Omental fat pad (tissue), 4 donors: Measurements from ENCODE around the gene HDGFL3. TPM values are rescaled to one million over a fixed set of nuclear protein-coding genes. Genes with fewer than 3 reads are reported as not detected.

Experiments used
- ATAC-seq: fragments of 150-250 bp; one replicate; pipeline ENCODE4 v1.9.1; 2016; ENCODE audit warnings: mild to moderate bottlenecking, moderate library complexity; ENCODE audit not compliant: low FRiP score
- DNase-seq: peaks from one replicate; pipeline ENCODE4 v3.0.0-alpha.2; 2019; ENCODE audit warnings: low spot score
- total RNA-seq, 4 donors: library from RNA; depleted of rRNA; stranded (reverse); fragments of >200 nt; gene quantifications; one replicate each; pipeline ENCODE4 v1.1.0, GENCODE V29; 2016
- TF ChIP-seq, protein P1 (sequence below), 3 donors: fragments of 450-650 bp; IDR thresholded peaks; one replicate each; pipeline ENCODE4 v1.5.1; 2016 to 2017; ENCODE audit warnings: antibody characterized with exemption in 3 of 3, mild to moderate bottlenecking in 3 of 3, moderate library complexity in 2 of 3

Gene HDGFL3
- total RNA-seq, 4 donors from 2014 or later = 16.0 to 40.7 (median 29.5) TPM

DNA sequence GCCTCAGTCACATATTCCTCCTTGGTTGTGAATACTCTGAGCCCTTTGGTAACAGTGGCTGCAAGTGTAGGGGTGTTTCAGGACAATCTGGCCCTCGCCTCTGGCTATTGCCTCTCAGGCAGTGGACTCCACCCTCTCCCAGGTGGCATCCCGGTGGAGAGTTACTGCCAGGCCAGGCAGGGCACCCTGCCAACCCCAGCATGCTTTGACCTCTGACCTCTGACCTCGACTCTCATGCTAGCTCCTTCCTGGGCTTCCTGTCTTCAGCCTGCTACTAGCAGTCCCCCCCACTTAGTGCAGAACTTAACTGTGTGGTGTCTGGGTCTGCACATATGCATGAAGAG is 94.7 kb downstream of the HDGFL3 start:
- ATAC-seq = no peak
- DNase-seq = no peak
- TF ChIP-seq, protein P1, sequence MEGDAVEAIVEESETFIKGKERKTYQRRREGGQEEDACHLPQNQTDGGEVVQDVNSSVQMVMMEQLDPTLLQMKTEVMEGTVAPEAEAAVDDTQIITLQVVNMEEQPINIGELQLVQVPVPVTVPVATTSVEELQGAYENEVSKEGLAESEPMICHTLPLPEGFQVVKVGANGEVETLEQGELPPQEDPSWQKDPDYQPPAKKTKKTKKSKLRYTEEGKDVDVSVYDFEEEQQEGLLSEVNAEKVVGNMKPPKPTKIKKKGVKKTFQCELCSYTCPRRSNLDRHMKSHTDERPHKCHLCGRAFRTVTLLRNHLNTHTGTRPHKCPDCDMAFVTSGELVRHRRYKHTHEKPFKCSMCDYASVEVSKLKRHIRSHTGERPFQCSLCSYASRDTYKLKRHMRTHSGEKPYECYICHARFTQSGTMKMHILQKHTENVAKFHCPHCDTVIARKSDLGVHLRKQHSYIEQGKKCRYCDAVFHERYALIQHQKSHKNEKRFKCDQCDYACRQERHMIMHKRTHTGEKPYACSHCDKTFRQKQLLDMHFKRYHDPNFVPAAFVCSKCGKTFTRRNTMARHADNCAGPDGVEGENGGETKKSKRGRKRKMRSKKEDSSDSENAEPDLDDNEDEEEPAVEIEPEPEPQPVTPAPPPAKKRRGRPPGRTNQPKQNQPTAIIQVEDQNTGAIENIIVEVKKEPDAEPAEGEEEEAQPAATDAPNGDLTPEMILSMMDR (IDR thresholded peaks at IDR 0.05) = no peak

DNA sequence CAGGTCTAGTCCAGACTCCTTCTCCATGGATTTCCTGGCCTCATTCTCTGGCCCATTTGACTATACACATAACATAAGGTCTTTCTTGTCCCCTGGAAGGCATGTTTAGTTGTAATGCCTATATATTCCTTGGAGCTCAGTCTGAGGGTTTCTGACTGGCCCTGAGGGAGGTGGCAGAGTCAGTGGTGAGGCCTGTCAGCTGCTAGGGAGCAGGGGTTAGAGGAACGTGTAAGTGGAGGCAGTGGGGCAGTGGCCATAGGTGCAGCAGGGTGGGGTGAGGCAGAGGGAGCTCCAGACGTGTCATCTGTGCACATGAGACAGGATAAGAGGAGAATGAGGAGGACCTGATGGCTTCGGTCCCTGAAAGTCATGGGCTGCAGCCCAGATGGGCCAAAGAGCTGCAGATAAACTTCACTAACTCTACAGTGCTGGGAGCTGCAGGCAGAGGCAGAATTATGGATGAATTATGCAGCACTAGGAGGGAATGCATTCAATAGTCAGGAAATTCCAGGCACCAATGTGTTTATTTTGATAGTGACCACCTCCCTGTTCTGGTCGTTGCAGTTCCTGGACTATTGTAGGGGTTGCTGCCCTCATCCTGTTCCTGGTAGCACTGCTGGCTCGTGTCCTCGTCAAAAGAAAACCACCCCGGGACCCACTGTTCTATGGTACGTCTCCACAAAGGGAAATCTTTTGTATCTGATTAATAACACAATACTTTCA is 95.2 kb downstream of the HDGFL3 start:
- TF ChIP-seq, protein P1 (IDR thresholded peaks at IDR 0.05) = no peak
- ATAC-seq = no peak
- DNase-seq = no peak

DNA sequence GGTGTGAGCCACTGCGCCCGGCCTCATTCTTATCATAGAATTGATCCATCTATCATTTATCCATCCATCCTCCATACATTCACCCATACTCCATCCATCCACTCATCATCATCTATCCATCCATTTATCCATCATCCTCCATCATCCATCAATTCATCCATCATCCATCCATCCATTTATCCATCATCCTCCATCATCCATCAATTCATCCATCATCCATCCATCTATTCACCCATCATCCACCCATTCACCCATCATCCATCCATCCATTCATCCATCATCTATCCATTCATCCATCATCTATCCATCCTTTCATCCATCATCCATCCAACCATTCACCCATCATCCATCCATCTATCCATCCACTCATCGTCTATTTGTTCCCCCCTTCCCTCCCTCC is 96.5 kb downstream of the HDGFL3 start:
- ATAC-seq = no peak
- TF ChIP-seq, protein P1 (IDR thresholded peaks at IDR 0.05) = no peak
- no peak for DNase-seq

DNA sequence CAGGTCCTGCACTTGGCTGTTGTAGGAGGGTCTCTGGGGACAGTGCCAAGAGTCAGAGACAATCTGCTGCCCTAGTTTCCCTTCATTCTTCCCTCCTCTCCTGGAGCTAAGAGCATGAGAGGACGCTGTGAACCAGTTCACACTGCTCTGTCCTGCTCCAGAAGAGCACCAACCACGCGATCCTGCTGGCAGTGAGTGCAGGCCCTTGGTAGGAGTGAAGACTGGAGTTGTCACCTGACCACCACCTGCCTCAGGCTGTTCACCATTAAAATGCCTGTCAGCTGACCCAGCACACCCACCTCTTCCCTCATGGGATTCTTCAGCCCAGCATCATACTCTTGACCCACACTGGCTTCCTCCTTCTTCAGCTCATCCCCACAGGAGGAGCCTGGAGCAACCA is 97.2 kb downstream of the HDGFL3 start:
- TF ChIP-seq, protein P1 (IDR thresholded peaks at IDR 0.05) = no peak
- ATAC-seq (no peak), DNase-seq (no peak)

DNA sequence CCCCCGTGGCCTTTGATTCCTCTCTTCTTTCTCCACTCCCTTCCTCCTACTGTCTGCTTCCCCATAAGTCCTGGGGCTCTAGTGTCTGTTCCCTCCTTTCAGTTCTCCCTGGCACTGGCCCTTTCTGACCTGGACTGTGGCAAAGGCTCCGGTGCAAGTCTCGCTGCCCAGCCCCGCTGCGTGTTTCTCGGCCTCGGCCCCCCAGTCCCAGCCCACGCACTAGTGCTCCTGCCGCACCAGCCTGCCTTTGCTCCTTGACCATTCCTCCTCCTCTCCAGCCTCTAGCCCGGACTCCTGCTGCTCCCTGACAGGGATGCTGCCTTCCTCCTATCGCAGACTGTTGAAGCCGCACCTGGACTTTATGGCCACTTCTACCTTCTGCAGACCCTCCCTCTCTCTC is 98.1 kb downstream of the HDGFL3 start:
- TF ChIP-seq, protein P1 (IDR thresholded peaks at IDR 0.05) = no peak
- no peak for DNase-seq
- ATAC-seq = no peak

DNA sequence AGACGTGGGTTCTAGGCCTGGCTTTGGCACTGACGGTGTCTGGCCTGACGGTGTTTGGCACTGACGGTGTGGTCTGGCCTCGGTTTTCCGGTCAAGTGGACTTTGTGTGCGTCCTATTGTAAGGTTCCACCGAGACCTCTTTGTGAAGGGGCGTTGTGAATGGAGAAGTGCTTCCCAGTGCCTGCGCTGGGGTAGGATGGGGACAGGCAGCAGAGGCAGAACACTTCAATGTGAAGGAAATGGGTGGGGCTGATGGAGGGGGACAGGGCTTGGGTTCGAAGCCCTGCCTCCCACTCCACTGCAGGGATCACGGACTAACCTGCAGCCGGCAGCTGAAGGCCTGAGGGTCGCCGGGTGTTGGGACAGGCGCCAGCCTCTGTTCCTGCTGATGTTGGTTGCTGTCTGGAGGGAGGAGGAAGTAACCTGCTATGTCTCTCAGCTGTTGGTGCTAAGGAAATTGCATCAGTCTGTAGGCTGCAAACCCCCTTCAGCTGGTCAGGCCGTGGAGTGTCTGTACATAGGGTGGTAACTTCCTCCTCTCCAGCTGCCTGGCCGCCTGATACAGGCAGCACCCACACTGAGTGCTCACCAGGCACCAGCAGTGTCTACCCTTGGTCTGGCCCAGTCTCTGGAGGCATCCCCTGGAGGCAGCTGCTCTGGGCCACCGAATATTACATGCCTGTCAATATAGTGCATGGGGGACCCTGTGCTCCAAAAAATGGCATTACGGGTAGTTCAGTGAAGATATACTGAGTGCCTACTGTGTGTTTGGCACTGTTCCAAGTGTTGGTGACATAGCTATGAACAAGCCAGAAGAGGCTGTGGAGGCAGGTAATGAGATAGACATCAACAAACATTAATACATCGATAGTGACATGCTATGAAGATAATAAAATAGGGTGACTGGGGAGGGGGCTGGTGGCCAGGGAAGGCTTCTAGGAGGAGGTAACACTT is 99.1 kb downstream of the HDGFL3 start:
- no peak for DNase-seq
- peak; percentile 47 for ATAC-seq
- TF ChIP-seq, protein P1 (IDR thresholded peaks at IDR 0.05) = no peak
